OCI-LY1 (cell line): ENCODE data around the gene ALKBH3.

ENCODE experiments used
- H2AFZ ChIP-seq: fragments of 200-600 bp; sonication (generic), shearing (Covaris generic); 2 replicates; pipeline ENCODE4 v1.6.0; 2014; ENCODE audit warnings: antibody characterized with exemption, mild to moderate bottlenecking, low read length
- H3F3A ChIP-seq: fragments of 200-600 bp; sonication (generic), shearing (Covaris generic); 2 replicates; pipeline ENCODE4 v1.6.0; 2014; ENCODE audit warnings: mild to moderate bottlenecking, antibody characterized with exemption, low read length, moderate library complexity; ENCODE audit not compliant: insufficient read depth
- H3K27ac ChIP-seq: fragments of 200-600 bp; sonication (generic); 2 replicates; pipeline ENCODE4 v1.5.1; 2014; ENCODE audit warnings: low read length, mixed run types, mild to moderate bottlenecking, low read depth; ENCODE audit not compliant: poor library complexity, severe bottlenecking
- H3K27me3 ChIP-seq: fragments of 200-600 bp; sonication (generic); 2 replicates; pipeline ENCODE4 v1.6.0; 2014; ENCODE audit warnings: antibody characterized with exemption, mild to moderate bottlenecking, low read length, moderate library complexity; ENCODE audit not compliant: insufficient read depth
- H3K36me3 ChIP-seq: fragments of 200-600 bp; sonication (generic); 2 replicates; pipeline ENCODE4 v1.6.1; 2014; ENCODE audit warnings: mild to moderate bottlenecking, antibody characterized with exemption, low read length, moderate library complexity, mixed read lengths; ENCODE audit not compliant: insufficient read depth
- H3K4me1 ChIP-seq: fragments of 200-600 bp; sonication (generic); 2 replicates; pipeline ENCODE4 v1.5.1; 2014; ENCODE audit warnings: mild to moderate bottlenecking, low read length, moderate library complexity; ENCODE audit not compliant: insufficient read depth, severe bottlenecking
- H3K4me2 ChIP-seq: fragments of 200-600 bp; sonication (generic), shearing (Covaris generic); 2 replicates; pipeline ENCODE4 v1.6.1; 2014; ENCODE audit warnings: low read length
- H3K4me3 ChIP-seq: fragments of 200-600 bp; sonication (generic); 2 replicates; pipeline ENCODE4 v1.5.1; 2014; ENCODE audit warnings: low read length, low read depth, mild to moderate bottlenecking, mixed read lengths; ENCODE audit not compliant: poor library complexity, severe bottlenecking
- H3K79me2 ChIP-seq: fragments of 200-600 bp; shearing (Covaris generic); 2 replicates; pipeline ENCODE4 v1.6.1; 2016; ENCODE audit warnings: mixed run types, low read length, mixed read lengths; ENCODE audit not compliant: insufficient read depth
- H3K9ac ChIP-seq: fragments of 200-600 bp; sonication (generic), shearing (Covaris generic); 2 replicates; pipeline ENCODE4 v1.6.1; 2014; ENCODE audit warnings: mild to moderate bottlenecking, low read length, mixed read lengths
- H3K9me2 ChIP-seq: fragments of 200-600 bp; sonication (generic), shearing (Covaris generic); 2 replicates; pipeline ENCODE4 v1.6.1; 2014; ENCODE audit warnings: low read depth, mild to moderate bottlenecking, low read length, mixed read lengths
- H3K9me3 ChIP-seq: fragments of 200-600 bp; shearing (Covaris generic); 2 replicates; pipeline ENCODE4 v1.6.1; 2014; ENCODE audit warnings: low read length, mixed read lengths
- H4K20me1 ChIP-seq: fragments of 200-600 bp; sonication (generic), shearing (Covaris generic); 2 replicates; pipeline ENCODE4 v1.6.0; 2016; ENCODE audit warnings: mild to moderate bottlenecking, low read length; ENCODE audit not compliant: insufficient read depth
- CTCF ChIP-seq: fragments of 200-600 bp; sonication (generic), shearing (Covaris generic); IDR thresholded peaks from 2 replicates; pipeline ENCODE4 v1.5.1; 2017; ENCODE audit warnings: mild to moderate bottlenecking, antibody characterized with exemption, low read length, moderate library complexity, mixed read lengths
- EZH2 ChIP-seq: fragments of 200-600 bp; sonication (generic), shearing (Covaris generic); IDR thresholded peaks from 2 replicates; pipeline ENCODE4 v1.8.0; 2017; ENCODE audit warnings: borderline replicate concordance, mixed run types, mild to moderate bottlenecking, antibody characterized with exemption, low read length, moderate library complexity, mixed read lengths

The ALKBH3 gene

GRCh38 chr11:43968719-43969118 is 88.1 kb downstream of the ALKBH3 start:
- Histone ChIP-seq H3K9me2 (no peaks in the 10 kb centered on the region), H3K4me2 (no peak overlapping the region)

GRCh38 chr11:43969543-43969942 is 88.9 kb downstream of the ALKBH3 start:
- Histone ChIP-seq H2AFZ (no peak overlapping the region), H3K9ac (no peak overlapping the region), H3K79me2 (no peaks in the 10 kb centered on the region), H3F3A (no peaks in the 10 kb centered on the region), H4K20me1 (no peaks in the 10 kb centered on the region), H3K9me2 (no peaks in the 10 kb centered on the region), H3K36me3 (no peaks in the 10 kb centered on the region), H3K4me2 (no peak overlapping the region), H3K9me3 (peaks cover 9% of the 10 kb centered on the region; the same call in 1 of the 2 replicates), H3K4me3 (no peak overlapping the region), H3K27me3 (peaks cover 9% of the 10 kb centered on the region; the same call in 1 of the 2 replicates), H3K27ac (no peak overlapping the region), H3K4me1 (no peaks in the 10 kb centered on the region)
- TF ChIP-seq EZH2 (no peak), CTCF (no peak)

More at GRCh38 chr11:43968719-43969118, 88.1 kb downstream of the ALKBH3 start:
- TF ChIP-seq CTCF (no peak), EZH2 (no peak)
- H2AFZ ChIP-seq, result no peak overlapping the region
- H3K4me1 ChIP-seq, result no peaks in the 10 kb centered on the region
- H3F3A ChIP-seq, result no peaks in the 10 kb centered on the region
- no peaks in the 10 kb centered on the region for H4K20me1 ChIP-seq
- peaks cover 9% of the 10 kb centered on the region; the same call in 1 of the 2 replicates for H3K27me3 ChIP-seq
- H3K9me3 ChIP-seq, result peaks cover 4% of the 10 kb centered on the region; the same call in 1 of the 2 replicates
- no peak overlapping the region for H3K9ac ChIP-seq
- H3K27ac ChIP-seq, result no peak overlapping the region
- H3K36me3 ChIP-seq, result no peaks in the 10 kb centered on the region
- no peak overlapping the region for H3K4me3 ChIP-seq
- no peaks in the 10 kb centered on the region for H3K79me2 ChIP-seq
